Fibroblast of skin of right quadriceps (primary cell): Measurements from ENCODE around the gene THBS1.

ENCODE experiments used
- DNase-seq: peaks from one replicate; pipeline ENCODE4 v3.0.0-alpha.2; 2013

THBS1 gene

DNA sequence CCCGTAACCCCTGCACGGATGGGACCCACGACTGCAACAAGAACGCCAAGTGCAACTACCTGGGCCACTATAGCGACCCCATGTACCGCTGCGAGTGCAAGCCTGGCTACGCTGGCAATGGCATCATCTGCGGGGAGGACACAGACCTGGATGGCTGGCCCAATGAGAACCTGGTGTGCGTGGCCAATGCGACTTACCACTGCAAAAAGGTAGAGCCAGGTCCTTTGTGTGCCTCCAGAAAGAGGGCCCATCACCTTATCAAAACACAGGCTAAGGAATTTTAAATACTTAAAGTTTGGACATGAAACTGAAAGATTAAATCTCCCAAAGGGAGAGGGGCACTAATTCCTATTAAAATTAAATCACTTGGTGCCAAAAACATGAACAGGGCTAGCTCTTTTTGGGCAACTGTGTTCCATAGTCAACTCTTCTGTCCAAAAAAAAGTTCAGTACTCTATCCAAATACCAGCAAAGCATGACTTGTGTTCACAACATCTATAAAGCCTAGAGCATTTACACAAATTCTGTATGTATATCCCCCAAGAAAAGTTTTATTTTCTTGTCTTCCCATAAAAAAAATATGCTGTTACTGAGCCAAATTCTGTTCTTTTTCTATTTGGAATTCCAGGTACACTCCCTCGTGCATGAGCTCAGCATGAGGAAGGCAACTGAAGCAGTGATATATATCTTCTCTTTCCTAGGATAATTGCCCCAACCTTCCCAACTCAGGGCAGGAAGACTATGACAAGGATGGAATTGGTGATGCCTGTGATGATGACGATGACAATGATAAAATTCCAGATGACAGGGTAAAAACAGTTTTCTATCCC is 9.2 kb downstream of the THBS1 start:
- peak; percentile 46 for DNase-seq

DNA sequence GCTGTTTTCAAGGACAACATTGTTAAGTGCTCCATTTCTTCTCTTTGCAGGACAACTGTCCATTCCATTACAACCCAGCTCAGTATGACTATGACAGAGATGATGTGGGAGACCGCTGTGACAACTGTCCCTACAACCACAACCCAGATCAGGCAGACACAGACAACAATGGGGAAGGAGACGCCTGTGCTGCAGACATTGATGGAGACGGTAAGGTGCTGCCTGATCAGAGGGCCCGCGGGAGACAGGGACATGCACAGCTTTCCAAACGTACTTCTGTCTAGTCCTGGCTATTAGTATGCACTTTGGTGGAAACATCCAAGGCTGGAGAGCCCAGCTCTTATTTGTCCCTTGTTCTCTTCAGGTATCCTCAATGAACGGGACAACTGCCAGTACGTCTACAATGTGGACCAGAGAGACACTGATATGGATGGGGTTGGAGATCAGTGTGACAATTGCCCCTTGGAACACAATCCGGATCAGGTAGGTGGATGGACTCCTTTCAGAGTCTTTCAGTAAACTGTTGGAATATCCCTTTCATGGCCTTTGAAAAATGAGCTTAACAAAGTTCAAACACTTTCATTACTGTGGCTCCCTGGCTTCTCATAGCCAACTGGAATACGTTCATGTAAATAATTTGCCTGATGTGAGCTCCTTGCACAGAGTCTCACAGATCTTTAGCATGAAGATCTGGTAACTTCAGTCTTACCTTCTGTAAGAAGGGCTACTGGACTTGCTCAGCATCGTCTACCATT is 10.4 kb downstream of the THBS1 start:
- peak; percentile 48 for DNase-seq

DNA sequence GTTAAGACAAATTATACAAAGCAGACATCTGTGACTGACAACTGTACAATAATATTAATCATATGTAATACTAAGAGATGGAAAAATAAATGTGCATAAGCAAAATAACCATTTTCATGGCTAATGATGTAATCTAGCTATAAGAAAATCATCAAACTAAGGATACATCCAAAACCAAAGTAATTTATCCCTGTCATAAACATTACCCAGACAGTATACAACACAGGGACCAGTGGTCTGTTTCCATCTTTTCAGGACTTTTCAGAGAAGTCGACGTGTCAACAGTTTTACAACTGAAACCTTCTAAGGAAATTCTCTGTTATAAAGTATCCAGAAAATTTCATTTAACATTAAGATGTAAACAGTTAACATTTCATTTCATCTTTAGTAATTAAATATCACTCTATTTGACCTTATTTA is 11.0 kb downstream of the THBS1 start:
- DNase-seq, result no peak

DNA sequence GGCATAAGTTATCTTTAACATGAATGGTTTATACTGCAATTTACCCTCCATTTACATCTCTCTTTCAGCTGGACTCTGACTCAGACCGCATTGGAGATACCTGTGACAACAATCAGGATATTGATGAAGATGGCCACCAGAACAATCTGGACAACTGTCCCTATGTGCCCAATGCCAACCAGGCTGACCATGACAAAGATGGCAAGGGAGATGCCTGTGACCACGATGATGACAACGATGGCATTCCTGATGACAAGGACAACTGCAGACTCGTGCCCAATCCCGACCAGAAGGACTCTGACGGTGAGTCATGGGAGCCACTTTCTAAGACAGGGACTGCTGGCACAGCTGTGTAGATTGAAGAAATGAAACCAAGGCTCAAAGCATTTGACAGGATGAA is 11.6 kb downstream of the THBS1 start:
- DNase-seq, result peak; percentile 65

DNA sequence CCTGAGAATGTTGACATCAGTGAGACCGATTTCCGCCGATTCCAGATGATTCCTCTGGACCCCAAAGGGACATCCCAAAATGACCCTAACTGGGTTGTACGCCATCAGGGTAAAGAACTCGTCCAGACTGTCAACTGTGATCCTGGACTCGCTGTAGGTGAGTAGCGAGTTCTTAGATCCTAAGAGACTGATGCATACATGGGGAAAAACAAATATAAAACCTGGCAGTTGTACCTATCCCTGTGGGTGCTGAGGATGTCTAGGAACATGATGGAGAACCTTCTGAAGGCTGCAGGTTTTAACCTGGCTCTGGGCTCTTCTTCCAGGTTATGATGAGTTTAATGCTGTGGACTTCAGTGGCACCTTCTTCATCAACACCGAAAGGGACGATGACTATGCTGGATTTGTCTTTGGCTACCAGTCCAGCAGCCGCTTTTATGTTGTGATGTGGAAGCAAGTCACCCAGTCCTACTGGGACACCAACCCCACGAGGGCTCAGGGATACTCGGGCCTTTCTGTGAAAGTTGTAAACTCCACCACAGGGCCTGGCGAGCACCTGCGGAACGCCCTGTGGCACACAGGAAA is 12.3 kb downstream of the THBS1 start:
- DNase-seq, result peak; percentile 39

DNA sequence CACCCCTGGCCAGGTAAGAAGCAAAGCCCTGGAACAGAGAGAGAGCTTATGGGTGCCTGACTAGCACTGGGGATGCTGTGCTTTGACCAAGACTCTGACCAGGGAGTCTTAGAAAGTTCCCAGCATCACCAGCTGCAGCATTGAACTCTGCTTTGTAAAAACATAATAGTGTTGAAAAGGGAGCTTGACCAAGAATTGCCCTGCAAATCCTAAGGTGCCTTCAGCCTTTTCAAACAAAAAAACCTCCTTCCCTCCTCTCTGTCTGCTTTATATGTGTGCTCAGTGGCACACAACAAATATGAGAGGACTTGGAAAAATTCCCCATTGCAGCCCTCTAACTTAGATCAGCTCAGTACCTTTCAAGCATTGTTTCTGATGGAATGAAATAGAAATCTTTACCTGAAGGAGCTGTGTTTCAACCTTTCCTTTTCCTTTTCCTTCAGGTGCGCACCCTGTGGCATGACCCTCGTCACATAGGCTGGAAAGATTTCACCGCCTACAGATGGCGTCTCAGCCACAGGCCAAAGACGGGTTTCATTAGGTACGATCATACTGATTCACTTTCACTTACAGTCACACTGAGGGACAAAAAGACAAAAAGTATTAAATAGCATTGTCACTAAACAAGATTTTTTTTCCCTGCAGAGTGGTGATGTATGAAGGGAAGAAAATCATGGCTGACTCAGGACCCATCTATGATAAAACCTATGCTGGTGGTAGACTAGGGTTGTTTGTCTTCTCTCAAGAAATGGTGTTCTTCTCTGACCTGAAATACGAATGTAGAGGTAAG is 13.0 kb downstream of the THBS1 start:
- DNase-seq, result peak; percentile 46

DNA sequence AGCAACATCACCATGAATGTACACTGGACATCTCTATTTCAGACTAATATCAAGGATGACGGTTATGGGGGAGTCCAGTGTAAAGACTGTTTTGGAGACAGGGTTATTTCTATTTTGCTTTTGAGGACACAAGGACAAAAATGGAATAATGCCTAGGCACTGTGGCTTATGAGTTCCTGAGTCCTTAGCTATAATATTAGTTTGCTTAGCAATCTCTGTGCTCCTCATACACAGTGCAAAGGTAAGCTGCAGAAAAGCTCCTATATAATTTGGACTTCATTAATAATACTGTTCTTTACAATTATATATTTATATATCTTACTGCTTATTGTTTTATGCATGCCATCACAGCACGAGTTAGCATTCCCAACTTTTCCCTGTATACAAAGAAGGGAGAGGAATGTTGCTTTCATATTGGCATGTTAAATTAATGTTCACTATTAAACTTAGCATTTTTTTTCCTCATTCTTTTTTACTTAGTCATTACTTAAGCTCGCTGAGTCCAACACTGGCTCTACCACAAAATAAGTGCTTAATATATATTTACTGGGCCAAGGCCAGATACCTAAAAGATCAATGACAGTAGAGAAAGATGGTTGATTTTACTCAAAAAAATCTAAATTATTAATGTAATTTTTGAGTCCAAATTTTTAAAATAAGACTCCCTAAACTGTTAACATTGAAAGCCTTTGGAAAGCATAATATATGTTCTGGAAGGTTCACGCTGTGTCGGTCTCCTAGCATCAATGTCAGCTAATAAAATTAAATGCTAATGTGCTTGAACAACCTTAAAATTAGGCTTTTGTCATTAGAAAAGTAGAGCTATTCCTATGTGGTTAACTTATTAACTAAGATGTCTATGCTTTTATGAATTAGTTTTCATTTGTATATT is 13.8 kb downstream of the THBS1 start:
- DNase-seq, result peak; percentile 61

DNA sequence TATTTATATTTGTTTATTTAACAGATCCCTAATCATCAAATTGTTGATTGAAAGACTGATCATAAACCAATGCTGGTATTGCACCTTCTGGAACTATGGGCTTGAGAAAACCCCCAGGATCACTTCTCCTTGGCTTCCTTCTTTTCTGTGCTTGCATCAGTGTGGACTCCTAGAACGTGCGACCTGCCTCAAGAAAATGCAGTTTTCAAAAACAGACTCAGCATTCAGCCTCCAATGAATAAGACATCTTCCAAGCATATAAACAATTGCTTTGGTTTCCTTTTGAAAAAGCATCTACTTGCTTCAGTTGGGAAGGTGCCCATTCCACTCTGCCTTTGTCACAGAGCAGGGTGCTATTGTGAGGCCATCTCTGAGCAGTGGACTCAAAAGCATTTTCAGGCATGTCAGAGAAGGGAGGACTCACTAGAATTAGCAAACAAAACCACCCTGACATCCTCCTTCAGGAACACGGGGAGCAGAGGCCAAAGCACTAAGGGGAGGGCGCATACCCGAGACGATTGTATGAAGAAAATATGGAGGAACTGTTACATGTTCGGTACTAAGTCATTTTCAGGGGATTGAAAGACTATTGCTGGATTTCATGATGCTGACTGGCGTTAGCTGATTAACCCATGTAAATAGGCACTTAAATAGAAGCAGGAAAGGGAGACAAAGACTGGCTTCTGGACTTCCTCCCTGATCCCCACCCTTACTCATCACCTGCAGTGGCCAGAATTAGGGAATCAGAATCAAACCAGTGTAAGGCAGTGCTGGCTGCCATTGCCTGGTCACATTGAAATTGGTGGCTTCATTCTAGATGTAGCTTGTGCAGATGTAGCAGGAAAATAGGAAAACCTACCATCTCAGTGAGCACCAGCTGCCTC is 14.7 kb downstream of the THBS1 start:
- peak; percentile 58 for DNase-seq

DNA sequence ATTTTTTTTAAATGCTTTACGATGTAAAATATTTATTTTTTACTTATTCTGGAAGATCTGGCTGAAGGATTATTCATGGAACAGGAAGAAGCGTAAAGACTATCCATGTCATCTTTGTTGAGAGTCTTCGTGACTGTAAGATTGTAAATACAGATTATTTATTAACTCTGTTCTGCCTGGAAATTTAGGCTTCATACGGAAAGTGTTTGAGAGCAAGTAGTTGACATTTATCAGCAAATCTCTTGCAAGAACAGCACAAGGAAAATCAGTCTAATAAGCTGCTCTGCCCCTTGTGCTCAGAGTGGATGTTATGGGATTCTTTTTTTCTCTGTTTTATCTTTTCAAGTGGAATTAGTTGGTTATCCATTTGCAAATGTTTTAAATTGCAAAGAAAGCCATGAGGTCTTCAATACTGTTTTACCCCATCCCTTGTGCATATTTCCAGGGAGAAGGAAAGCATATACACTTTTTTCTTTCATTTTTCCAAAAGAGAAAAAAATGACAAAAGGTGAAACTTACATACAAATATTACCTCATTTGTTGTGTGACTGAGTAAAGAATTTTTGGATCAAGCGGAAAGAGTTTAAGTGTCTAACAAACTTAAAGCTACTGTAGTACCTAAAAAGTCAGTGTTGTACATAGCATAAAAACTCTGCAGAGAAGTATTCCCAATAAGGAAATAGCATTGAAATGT is 15.6 kb downstream of the THBS1 start:
- DNase-seq, result peak; percentile 64

DNA sequence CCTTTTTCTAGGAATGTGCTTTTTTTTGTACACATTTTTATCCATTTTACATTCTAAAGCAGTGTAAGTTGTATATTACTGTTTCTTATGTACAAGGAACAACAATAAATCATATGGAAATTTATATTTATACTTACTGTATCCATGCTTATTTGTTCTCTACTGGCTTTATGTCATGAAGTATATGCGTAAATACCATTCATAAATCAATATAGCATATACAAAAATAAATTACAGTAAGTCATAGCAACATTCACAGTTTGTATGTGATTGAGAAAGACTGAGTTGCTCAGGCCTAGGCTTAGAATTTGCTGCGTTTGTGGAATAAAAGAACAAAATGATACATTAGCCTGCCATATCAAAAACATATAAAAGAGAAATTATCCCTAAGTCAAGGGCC is 16.5 kb downstream of the THBS1 start:
- no peak for DNase-seq

DNA sequence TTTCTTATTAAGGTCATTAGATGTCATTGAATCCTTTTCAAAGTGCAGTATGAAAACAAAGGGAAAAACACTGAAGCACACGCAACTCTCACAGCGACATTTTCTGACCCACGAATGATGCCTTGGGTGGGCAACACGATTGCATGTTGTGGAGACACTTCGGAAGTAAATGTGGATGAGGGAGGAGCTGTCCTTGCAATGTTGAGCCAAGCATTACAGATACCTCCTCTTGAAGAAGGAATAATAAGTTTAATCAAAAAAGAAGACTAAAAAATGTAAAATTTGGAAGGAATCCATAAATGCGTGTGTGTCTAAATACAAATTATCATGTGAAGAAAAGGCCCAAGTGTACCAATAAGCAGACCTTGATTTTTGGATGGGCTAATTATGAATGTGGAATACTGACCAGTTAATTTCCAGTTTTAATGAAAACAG is 16.9 kb downstream of the THBS1 start:
- peak; percentile 87 for DNase-seq

DNA sequence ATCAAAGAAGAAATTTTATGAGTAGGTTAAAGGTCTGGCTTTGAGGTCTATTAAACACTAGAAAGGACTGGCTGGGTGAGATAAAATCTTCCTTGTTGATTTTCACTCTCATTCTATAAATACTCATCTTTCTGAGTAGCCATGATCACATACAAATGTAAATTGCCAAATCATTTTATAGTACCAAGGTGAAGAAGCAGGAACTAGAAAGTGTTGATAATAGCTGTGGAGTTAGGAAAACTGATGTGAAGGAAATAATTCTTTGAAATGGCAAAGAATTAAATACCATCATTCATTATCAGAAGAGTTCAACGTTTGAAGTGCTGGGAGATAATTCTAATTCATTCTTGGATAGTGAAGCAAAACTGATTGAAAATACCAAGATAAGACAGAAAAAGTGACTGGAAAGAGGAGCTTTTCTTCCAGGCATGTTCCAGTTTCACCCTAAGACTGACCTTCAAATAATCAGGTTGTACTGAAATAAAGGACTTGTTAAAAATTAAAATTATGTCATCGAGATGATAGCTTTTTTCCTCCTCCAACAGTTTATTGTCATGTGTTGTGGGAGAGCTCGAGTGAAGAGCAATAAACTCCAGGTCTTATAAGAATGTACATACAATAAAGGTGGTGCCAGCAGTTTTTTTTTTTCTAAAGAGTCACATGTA is 17.4 kb downstream of the THBS1 start:
- DNase-seq, result peak; percentile 84

DNA sequence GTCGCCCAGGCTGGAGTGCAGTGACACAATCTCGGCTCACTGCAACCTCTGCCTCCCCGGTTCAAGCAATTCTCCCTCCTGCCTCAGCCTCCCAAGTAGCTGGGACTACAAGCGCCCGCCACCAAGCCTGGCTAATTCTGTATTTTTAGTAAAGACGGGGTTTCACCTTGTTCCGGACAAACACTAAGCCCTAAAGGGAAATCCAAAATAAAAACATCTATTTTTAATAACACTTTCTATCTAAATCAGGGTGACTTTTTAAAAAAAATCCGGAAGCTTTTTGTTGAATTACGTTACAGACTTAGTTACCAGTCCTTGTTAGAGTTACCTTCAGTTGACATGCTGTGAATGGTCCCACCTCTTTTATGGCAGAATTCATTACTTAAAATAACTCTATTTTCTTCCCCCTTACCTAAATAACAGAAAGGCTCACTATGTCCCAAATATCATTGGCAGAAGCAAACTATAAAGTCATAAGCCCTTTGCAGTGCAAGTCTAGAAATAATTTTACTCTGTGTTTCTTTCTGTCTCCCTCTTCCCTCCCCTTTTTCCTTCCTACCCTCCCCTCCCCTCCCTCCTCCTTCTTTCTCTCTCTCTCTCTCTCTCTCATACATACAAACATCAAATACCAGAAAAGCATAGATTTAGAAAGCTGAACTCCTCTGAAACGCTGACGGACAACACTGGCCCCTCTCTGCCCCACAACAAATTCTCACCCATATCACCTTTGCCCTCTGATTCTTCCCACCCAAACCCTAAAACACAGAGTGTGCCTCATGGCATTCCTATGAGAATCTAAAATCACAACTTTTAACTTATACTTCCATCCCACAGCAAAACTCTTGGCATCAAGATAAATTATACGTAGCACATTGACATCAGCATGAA is 18.3 kb downstream of the THBS1 start:
- peak; percentile 67 for DNase-seq

DNA sequence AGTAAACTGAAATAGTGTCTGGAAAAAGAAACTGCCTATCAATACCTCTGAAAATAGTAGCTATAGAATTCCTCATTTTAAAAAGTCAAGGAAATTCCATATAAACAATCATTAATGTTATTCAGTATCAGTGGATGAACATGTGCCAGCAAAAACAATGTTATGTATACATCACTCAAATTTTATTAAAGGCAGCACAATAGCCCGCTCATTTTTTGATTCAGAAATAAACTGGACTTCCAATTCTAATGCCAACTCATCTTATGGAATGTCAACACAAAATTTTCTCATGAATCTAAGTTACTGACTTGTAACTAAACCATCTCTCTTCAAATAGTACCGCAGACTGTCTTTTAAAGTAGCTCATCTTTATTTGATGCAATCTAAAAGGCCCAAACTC is 19.0 kb downstream of the THBS1 start:
- peak; percentile 49 for DNase-seq

DNA sequence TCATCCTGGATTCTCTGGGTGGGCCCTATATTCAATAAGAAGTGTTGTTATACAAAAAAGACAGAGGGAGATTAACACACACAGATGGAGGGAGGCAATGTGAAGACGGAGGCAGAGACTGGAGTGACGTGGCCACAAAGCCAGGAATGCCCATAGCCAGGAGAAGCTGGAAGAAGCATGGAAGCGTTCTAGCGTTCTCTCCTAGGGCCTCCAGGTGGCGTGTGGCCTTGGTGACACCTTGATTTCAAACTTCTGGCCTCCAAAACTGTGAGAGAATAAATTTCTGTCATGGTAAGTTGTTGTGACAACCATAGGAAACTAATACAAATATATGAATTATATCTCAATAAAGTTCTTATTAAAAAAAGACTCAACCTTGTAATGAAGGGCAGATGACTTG is 21.3 kb downstream of the THBS1 start:
- DNase-seq, result peak; percentile 28

DNA sequence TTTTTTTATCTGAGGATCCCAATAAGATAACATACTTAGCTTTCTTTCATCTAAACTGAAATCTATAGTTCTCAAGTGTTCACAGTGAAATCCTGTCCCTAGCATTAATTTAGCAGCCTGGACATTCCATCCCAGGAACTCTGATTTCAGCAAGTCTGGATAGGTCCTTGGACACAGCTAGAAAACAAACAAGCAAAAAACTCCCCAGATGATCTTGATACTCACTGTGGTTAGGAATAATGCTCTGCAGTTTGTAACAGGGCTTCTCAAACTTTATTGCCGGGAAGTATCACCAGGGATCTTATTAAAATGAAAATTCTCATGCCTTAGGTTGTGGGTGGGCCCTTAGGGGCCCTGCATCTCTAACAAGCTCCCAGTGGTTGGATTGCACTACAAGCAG is 24.3 kb downstream of the THBS1 start:
- no peak for DNase-seq

DNA sequence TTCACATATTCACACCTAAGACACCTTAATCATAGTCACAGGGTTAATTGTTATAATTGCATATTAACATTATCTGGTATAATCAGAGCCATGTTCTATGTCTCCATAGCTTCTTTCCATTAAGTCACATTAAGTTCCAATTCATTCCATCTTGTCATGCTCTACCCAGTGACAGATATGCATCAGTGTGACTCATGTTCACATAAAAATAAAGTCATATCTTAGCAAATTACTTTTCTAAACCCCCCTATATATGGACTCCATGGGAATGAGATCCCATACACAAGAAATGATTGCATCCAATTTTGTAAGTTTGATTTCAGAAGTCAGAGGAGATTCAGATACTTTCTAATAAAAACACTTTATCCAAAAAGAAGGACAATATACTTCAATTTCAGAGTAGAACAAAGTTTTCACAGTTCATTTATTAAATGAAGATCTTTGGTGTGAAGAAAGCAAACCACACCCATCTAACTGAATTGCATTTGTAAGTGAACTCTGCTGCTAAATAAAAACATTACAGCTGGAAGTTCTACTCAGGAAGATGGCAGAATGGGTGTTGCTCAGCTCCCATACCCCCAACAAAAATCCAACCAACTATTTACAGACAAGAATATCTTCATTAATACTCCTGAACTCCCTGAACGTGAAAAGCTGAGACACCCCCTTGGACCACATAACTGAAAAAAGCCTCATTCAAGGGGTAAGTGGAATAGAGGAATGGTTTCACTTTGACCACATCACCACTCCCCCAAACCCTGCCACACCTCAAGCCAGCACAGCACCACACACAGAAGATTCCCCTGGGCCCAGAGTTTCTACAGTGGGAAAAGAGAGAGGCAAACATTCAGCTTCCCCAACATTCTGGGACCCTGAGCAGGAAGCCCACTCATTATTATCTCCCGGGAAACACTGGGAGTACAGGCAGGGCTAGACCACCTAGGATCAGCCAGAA is 27.6 kb downstream of the THBS1 start:
- DNase-seq, result no peak
